Kasumi-1 (cell line): Measurements from ENCODE around the gene SFRP5.

Experiments
- DNase-seq, 2 experiments: peaks; one replicate each; lab custom pipeline; 2025; lab: John Stamatoyannopoulos, UW

The SFRP5 gene, protein sequence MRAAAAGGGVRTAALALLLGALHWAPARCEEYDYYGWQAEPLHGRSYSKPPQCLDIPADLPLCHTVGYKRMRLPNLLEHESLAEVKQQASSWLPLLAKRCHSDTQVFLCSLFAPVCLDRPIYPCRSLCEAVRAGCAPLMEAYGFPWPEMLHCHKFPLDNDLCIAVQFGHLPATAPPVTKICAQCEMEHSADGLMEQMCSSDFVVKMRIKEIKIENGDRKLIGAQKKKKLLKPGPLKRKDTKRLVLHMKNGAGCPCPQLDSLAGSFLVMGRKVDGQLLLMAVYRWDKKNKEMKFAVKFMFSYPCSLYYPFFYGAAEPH

DNA sequence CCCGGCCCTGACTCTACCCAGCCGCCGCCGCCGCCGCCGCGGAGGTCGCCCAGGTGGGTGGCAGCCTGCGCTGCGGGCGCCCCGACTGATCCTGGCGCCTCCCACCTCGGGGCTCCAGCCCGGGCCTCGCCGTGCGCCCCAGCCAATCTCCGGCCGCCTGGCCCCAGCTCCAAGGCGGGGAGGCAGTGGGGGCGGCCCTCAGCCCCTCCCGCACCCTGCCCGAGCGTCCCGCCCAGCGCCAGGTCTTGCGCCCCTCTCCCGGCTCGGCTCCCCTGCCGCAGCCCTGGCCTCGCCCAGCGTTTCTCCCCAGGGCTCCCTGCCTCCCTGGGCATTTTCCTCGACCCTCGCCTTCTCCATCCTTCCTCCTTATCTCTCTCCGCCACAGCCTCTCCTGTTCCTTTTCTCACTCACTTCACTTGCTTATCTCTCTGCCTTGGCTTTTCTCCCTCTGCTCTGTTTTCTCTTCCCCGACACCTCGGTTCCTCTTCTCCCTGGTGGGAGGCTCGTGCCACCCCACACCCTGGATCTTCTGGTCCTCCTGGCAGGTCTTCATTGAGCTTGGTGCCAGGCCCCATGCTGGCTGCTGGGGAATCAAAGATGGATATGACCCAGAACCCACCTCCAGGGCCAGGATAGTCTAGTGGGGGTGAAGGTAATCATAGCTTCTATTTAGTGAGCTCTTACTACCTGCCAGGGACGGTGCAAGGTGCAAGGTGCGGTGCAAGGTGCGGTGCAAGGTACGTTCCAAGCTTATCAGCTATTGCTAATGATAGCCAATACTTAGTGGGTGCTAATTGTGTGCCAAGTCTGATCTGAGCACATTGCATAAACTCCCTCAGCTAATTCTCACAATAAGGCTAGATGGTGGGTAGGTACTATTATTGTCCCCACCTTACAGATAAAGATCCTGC is at the start of gene SFRP5:
SFRP5 (minus strand) TSS at position 87 of the 911 bp plus-strand sequence. CDS start 166 bp downstream, outside the sequence.
- no peak for DNase-seq

DNA sequence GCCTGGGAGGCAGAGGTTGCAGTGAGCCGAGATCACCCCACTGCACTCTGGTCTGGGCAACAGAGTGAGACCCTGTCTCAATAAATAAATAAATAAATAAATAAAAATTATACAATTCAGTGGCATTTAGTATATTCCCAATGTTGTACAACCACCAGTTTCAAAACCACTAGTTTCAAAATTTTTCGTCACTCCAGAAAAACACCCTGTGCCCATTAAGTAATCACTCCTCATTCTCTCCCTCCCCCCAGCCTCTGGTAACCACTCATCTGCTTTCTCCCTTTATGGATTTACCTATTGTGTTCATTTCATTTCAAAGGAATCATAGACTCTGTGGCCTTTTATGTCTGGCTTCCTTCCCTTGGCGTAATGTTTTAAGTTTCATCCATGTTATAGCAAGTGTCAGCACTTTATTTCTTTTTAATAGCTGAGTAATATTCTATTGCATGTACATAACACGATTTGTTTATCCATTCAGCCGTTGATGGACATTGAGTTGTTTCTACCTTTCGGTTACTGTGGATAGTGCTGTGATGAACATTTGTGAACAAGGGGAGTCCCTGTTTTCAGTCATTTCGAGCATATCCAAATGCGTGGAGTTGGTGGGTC is 48.4 kb upstream of the SFRP5 start:
- no peak for DNase-seq

DNA sequence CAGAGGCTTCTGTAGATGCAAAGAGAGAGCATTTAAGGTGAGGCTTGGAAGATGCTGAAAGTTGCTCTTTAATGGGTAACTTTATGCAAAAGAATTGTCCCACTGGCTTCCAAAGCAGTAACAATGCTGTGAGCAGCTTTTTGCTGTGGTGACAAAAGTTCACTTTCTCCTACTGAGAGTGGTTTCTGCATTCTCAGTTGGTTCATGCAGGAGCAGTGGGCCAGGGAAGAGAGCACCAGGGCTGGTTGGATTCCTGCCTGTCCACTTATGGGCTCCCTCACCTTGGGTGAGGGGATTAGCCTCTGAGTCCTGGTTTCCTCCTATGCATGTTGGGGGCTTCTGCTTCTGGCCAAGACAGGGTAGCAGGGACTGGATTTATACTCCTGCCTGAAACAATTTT is 46.8 kb upstream of the SFRP5 start:
- DNase-seq: no peak

DNA sequence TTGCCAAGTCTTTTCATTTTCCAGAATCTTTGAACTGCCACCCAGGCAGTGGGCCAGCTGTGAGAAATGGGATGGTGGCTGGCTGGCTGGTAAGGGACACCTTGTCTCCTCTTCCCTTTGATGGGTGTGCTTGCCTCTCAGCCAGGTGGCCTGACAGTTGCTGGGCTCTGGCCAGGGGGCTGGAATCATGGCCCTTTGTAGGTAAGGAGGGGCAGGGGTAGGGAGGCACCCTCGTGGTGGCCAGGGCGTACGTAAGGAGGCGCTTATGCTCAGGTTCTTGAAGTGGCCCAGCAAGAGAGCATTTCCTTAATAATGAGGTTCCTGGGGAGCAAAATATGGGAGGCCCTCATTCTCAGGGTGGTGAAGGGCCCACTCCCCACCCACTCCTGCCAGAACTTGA is 44.8 kb upstream of the SFRP5 start:
- DNase-seq: no peak

DNA sequence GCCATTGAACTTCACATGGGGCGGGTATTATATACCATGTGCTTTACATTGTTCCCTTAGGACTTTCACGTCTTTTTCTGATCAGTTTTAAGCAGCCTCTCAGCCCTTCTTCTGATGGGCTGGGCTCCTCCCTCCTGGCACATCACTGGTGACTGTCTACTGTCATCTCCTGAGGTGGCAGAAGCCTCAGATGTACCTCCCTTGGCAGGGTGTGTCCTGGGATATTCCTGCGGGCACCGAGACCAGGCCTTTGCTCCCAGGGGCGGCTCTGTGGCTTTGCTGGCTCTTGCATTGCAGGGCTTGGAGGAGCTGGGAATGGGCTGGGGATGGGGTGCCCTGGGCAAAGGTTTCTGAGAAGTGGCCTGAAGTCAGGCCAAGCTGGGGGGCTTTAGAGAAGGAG is 43.2 kb upstream of the SFRP5 start:
- no peak for DNase-seq

DNA sequence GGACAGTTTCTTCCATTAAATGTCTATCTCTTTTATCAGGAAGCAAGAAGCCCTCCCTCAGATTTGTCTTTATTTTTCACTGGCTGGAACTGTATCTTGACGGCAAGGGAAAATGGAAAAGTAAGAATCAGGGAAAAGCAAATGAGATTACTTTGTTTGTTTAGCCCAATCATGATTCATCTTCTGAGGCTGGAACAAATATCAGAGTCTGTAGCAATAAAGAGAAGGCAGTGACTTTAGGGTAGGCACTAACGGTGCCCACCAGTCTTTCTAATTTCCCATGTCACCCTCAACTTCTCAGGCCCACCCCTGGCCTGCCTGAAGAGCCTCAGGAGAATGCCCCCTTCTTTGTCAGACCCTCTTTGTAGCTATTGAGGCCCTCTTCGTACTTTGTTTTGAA is 41.5 kb upstream of the SFRP5 start:
- no peak for DNase-seq

DNA sequence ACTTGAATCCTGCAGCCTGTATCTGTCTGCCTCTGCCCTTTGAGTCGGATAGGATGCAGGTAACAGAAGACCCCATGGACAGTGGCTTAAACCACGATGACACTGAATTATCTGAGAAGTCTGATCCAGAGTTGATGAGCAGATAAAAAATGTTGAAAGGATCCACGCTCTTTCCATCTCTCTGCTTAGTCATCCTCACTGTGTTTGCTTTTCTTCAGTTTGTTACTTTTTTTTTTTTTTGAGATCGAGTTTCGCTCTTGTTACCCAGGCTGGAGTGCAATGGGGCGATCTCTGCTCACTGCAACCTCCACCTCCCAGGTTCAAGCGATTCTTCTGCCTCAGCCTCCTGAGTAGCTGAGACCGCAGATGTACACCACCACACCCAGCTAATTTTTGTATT is 40.9 kb upstream of the SFRP5 start:
- no peak for DNase-seq

DNA sequence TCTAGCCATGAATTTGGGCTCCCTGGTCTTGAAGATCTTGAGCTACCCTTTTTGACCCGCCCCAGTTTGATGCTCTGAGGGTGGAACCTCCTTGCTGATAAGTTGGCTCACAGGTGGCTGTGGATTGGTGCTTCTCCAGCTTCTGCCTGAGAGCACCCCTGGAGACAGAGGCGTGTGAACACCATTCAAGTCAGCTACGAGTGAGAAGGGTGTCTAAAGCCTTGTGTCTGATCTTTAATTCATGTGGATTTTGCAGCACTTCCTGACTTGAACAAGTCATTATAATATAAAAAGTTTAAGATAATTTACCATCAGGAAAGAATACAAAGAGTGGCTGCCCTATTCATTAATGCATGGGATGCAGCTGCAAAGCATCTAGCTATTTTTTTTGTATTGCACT is 40.2 kb upstream of the SFRP5 start:
- no peak for DNase-seq

DNA sequence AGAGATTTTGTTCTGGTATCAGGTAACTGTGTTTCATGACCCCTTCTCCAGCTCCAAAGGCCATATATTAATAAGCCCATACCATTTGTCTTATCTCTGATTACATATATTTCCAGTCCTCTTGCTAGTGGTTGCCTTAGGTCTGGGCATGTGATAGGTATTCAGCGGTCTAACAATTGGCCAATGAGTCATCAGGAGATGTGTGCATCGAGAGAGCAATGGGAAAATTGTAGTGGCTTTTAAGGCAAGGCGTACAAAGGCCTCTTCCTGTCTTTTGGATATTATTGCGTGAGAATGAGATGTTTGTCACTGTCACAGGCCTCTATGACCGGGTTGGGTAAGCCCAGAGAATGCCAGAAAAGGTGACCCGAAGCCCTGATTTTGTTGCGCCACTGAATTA is 38.6 kb upstream of the SFRP5 start:
- no peak for DNase-seq

DNA sequence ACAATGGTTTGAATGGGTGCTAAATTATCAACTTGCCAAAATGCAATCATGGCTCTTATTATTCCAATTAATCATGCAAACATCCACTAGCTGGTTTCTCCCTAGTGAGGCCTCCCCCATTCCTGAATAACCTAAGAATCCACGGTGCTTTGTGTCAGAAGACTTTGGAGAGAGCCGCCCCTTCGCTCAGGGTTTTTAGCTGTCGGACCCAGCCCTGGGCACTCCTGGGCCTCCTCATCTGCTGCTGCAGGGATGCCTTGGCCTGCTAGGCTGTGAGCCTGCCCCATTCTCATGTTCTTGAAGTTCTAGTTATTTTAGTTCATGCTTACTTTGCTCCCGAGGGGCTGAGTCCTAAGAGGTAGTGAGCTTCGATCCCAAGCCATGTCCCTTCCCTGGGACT is 34.1 kb upstream of the SFRP5 start:
- no peak for DNase-seq

DNA sequence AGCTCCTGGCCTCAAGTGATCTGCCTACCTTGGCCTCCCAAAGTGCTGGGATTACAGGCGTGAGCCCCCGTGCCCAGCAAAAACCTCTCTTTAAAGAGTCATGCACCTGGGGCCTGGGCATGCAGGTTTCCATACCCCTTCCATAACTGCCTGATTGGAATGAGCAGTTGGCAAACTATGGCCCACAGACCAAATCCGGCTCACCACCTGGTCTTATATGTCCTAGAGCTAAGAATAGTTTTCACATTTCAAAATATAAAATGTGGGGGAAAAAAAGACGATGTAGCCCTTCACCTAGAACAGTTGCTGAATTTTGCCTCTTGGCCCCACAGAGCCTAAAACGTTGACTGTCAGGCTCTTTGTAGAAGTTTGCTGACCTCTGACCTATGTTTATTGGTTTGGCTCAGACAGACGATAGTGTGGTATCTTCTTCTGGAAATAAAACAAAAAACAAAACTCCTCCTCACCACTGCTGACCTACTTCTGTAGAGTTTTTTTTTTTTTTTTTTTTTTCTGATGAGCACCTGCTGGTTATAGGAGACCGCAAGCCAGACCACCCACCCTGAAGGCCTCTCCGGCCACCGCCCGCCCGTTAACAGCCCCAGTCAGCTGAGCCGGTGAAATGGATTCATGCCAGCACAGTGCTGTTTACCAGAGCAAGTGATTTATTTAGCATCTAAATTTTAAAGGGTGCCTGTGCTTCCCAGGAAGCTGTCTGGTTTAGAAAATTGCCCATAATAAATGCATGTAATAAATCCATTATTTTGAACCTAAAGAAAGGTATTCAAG is 33.5 kb upstream of the SFRP5 start:
- no peak for DNase-seq

DNA sequence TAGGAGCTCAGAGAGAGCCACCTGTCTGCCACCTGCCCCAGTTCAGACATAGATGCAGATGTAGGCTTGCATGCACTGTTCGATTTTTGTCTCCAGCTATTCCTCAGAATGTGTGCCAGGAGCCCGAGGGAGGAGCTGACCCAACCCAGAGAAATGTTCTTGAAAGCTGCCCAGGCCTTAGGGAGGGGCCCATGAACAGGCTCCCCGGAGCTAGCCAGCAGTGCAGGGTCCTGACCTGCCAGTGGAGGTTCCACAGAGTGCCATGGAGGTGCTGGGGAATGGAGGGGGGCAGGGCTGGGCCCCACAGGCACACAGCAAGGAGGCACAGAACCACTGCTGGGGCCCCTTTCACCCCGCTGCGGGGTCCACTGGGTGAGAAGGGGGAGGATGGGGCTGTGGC is 29.6 kb upstream of the SFRP5 start:
- no peak for DNase-seq

DNA sequence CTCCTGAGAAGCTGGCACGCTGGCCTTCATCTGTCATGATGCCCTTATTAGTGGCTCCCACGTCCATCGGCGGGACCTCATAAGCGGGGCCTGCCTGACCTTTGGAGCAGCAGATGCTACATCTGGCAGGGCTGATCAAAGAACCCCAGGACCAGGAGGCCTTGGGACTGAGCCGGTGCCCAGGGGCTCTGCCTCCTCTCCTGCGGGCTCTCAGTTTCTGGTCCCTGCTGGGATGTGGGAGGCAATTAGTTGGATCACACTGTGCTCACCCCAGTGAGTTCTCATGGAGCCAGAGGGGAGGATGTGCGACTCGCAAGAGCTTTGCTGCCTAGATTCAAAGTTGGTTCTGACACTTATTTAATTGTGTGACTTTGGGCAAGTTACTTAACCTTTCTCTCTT is 28.7 kb upstream of the SFRP5 start:
- no peak for DNase-seq

DNA sequence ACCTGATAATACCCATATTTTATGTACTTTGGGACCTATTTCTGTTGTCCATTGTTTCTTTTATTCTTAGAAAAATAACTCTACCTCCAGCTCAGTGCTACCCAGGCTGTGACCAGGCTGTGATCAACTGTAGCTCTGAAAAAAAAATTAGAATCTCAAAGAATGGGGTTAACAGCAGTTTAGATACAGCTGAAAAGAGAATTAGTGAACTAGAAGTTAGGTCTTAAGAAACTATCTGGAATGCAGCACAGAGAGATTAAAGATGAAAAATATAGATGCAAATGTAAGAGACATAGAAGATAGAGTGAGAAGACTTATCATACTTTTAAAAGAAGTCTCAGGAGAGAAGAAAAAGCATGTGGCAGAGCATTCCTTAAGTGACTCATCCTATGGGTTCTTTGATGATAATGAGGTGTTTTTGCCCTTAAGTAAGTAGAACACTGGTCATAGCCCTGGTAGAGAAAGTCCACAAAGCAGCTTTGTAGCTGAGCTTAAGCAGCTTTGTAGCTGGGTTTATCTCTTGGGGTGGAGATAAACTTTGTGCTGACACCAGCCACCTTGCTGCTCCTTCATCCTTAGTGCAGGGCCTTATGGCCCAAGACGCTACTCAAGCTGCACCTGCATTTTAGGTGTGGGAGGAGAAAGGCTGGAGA is 27.3 kb upstream of the SFRP5 start:
- no peak for DNase-seq

DNA sequence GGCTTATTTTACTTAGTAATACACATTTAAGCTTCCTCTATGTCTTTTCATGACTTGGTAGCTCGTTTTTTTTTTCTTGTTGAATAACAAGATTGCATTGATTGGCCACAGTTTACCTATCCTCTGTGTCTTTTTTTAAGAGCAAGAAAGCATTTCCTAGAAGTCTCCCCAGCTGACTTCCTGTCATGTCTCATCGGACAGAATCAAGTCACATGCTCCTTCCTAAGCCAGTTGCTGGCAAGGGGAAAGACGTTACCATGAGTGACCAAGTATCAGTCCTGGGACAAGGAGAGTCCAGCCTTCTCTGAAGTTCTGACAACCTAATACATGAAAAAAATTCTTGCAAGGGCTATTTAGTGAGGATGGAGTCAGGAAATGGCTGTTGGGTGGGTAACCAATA is 24.9 kb upstream of the SFRP5 start:
- no peak for DNase-seq

DNA sequence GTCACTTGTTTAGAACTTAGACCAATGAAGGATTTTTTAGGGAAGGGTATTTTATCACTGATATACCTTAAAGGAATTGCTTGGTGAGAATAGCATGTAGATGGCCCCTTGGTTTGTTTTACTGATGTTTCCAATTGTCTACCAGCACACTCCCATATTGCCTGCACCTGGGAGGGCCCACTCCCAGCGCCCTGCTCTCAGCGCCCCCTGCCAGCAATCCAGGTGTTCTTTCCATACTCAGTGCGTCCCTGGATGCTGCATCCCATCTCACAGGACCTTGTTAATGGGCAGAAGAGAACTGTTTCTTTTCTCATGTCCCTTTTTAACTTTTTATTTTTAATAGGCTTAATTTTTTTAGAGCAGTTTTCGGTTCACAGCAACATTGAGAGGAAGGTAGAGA is 24.1 kb upstream of the SFRP5 start:
- no peak for DNase-seq

DNA sequence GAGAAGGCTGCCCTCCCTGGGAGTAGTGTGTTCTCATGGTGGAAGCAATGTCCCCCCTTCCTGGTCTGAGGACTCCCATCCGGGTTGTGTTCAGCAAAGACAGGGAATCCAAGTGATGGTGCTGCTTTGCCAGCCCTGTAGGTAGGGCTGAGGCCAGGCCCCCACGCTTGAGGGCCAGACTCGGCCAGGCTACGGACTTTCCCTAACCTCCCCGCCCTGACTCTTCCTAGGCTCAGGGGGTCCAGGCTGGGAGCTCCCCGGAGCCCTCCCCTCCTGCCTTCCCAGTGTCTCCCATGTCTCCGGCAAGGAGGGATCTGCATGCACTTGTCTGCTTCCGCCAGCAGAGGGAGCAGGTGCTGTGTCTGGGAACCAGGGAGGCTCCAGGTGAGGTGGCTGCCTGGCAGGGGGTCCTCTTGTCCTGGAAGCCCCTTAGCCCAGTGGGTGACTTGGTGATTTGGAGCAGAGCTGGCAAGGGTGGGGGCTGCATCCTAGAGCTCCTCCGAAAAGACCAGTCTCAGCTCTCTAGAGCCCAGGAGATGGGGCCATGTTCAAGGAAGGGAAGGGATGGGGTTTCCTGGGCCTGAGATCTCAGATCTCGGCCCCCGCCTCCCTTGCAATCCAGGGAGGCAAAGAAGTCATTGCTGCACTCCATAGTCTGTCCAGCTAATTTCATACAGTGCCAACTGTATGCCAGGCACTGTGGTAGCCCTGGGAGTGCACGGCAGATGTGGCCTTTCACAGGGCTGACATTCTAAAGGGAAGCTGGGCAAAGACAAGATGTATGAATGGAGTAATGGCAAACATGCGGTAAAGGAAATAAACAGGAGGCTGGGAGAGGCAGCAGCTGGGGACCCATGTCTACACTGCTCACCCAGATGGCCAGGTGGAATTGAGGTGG is 20.3 kb upstream of the SFRP5 start:
- DNase-seq: peak; percentile 71 to 73

DNA sequence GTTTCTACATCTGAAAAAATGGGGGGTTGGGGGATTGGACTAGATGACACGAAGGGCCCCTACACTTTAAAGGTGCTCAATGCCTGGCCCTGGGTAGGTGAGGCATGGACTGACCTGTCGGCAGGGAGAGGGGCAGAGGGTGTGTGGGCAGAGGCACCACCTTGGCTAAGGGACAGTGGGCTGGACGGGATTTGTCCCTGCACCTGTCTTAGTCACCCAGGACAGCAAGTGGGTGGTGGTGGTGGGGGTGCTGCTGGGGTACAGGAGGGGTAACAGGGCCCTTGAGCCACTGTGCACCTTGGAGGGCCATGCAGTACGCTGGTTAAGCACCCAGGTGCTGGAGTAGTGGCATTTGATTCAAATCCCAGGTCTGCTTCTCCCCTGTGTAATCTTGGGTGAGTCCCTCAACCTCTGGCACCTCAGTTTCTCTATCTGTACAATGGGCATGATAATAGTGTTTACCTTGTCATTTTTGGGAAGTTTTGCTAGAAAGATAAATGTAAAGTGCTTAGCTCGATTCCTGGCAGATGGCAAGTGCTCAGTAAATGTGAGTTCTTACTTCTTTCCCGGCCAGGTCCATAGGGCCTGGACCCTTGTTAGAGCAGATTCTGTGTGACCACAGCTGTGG is 18.1 kb upstream of the SFRP5 start:
- no peak for DNase-seq

DNA sequence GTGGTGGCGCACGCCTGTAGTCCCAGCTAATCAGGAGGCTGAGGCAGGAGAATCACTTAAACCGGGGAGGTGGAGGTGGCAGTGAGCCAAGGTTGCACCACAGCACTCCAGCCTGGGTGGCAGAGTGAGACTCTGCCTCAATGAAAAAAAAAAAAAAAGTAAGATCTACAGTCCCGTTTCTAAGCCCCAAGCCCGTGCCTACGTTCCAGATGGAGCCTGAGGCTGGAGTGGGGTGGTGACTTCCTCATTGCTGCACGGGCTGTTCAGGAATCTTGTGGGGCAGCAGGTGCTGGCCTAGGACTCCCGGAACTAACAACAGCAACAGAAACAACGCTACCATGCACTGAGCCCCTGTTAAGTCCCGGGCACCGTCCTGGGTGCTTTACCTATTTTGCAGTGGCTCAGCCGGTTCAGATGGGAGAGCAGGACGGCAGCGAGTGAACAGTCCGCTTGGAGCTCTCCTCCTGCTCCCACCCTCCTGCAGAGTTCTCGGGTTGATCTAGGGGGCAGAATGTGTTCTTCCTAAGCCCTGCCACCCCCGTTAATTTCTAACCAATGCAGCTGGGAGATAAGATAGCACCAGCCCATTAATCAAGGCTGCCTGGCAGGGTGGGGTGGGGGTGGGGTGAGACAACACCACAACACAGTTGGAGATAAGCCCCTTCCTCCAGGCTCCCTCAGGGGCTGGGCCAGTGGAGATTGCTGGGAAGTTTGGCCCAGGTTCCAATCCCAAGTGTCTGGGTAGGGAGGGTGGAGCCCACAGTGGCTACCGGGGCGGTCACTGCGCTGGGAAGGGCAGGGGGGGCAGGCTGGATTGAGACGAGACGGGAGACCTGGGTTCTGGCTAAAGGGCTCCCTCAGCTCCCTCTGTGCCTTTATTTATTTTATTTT is 17.0 kb upstream of the SFRP5 start:
- no peak for DNase-seq
